Placental epithelial cell (primary cell): ENCODE data around the gene HOXA2. TPM values are rescaled to one million over a fixed set of nuclear protein-coding genes. Genes with fewer than 3 reads are reported as not detected.

Experiments used
- small RNA-seq: library from RNA; depleted of rRNA; stranded (forward); fragments of <200 nt; gene quantifications from one replicate; pipeline ENCODE3, GENCODE V24; 2012
- total RNA-seq: library from RNA; depleted of rRNA; stranded (reverse); fragments of >200 nt; gene quantifications from 2 replicates; pipeline ENCODE4 v1.2.3, GENCODE V29; 2012

The HOXA2 gene
- 0.65 and 4.7 TPM in 2 replicates for total RNA-seq

DNA sequence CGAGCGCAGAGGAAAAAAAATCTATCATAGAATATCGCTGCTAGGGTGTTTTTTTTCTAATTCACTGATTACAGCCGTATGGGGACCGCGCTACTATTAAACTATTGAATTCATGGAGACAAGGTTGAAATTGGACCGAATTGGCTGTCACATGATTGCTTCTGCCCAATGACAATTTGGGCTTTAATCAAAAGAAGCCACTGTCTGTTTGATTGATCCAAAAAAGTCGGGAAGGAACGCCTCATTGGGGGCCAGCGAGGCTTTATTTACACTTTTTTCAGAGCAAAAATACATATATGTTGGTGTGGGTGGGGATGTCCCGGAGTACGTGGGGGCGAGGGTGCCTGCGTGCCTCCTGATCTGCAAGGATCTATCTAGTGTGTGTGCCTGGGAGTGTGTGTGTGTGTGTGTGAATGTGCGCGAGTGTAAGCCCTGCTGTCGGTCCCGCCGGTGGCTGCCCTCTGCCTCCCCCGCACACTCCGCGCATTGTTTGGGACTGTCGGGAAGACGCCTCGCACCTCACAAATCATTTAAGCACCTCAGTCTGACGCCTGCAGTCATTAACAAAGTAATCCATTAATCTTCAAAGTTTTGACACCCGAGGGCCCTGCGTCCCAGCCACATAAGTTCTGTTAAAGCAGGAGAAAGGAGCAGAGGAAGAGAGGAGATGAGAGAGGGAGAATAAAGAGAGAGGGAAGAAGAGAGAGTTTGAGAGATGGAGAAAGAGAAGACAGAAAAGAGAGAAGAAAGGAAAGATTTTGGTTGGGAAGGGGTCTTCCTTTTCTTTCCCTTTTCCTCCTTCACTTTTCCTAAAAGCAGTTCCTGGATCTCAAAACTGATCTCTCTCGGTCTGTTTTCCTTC is at the start of gene HOXA2:
Gene HOXA2, minus strand, starts transcription at position 103 of the 862 bp plus-strand sequence. CDS start 183 bp downstream, outside the sequence.

DNA sequence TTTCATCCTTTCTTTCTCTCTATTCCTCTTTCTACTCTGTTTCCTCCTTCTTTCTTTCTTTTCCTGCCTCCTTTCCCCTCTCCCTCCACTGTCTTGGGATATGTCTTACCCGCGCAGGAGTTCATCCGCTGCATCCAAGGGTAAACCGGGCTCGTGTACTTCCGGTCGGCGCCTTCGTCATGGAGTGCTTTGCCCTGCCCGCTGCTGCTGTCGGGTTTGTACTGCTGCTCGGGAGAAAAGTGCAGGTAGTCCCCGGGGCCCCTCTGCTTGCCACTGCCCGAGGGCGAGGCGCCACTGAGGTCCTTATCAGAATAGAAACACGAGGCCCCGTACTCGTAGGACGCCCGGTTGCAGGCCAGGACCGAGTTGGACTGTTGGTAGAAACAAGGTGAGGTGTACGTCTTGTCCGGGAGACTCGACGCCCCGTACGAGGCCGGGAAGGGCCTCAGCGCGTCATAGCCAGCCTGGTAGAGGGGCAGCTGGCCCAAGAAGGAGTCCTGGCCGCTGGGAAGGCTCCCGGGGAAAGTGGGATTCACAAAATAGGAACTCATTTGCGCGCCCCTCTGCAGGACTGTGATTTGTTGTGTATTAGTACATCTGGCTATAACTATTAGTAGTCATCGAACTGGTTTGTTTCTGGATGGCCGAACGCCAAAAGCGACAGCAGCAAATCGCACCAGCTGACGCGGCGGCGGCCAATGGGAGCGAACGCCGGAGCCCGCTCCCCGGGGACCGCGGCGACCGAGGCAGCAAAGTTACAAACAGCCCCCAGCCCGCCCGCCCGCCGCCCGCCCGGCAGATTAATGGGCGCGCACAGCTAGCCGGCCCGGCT is 44.9 kb upstream of the HOXA2 start, which contains the start of gene HOXA6:
Gene HOXA6, minus strand, starts transcription at position 576 of the 832 bp plus-strand sequence. Its CDS starts 25 bp downstream, at position 551.

DNA sequence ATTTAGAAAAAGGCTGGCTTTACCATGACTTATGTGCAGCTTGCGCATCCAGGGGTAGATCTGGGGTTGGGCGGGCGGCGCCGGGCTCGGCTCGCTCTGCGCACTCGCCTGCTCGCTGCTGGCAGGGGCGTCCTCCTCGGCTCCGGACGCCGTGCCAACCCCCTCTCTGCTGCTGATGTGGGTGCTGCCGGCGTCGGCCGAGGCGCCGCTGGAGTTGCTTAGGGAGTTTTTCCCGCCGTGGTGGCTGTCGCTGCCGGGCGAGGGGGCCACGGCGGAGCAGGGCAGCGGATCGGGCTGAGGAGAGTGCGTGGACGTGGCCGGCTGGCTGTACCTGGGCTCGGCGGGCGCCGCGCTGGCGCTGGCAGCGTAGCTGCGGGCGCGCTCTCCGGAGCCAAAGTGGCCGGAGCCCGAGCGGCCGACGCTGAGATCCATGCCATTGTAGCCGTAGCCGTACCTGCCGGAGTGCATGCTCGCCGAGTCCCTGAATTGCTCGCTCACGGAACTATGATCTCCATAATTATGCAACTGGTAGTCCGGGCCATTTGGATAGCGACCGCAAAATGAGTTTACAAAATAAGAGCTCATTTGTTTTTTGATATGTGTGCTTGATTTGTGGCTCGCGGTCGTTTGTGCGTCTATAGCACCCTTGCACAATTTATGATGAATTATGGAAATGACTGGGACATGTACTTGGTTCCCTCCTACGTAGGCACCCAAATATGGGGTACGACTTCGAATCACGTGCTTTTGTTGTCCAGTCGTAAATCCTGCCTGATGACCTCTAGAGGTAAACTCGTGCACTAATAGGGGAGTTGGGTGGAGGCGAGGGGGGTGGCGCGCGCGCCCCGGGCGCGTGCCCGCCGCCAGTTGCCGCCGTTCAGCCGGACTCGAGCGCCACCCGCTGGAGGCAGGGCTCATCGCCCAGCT is 40.8 kb upstream of the HOXA2 start, which contains the start of gene HOXA5:
Gene HOXA5, minus strand, starts transcription at position 659 of the 927 bp plus-strand sequence. Its CDS starts 74 bp downstream, at position 585.

DNA sequence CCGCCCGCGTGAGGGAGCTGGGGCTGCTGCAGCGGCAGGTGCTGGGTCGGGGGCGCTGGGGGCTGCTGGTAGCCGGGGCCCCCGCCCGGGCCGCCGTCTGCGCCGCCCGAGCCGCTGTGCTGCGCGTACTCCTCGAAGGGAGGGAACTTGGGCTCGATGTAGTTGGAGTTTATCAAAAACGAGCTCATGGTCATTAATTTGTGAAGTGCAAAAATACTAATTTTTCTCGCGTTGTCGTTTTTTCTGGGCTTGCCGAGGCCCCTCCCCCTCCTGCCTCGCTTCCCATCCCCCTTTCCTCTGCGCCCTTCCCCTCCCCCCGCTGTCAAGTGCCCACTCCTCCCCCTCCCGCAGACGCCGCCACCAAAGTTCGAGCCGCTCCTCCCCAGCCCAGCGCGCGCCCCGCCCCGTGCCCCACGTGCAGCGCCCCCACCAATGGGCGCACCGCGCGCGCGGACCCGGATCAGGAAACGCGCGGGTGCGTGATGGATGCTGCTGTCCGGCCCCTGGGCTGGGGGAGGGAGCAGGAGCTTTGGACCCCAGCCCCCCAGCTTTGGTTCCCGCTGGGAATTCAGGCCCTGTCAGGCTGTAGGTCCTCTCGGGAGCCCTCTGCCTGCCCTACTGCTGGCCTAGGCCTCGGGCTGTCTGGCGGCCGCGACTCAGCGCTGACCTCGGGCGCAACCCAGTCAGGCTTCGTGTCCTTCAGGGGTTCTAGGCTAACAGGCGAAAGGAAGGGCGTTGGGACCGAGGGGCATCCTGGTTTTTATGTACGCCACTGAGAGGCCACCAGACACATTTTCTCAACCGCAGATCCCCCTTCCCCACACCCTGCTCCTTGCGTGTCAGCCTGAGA is 28.3 kb upstream of the HOXA2 start, which contains the start of gene HOXA4:
Gene HOXA4, minus strand, starts transcription at position 218 of the 850 bp plus-strand sequence. Its CDS starts 24 bp downstream, at position 194.

DNA sequence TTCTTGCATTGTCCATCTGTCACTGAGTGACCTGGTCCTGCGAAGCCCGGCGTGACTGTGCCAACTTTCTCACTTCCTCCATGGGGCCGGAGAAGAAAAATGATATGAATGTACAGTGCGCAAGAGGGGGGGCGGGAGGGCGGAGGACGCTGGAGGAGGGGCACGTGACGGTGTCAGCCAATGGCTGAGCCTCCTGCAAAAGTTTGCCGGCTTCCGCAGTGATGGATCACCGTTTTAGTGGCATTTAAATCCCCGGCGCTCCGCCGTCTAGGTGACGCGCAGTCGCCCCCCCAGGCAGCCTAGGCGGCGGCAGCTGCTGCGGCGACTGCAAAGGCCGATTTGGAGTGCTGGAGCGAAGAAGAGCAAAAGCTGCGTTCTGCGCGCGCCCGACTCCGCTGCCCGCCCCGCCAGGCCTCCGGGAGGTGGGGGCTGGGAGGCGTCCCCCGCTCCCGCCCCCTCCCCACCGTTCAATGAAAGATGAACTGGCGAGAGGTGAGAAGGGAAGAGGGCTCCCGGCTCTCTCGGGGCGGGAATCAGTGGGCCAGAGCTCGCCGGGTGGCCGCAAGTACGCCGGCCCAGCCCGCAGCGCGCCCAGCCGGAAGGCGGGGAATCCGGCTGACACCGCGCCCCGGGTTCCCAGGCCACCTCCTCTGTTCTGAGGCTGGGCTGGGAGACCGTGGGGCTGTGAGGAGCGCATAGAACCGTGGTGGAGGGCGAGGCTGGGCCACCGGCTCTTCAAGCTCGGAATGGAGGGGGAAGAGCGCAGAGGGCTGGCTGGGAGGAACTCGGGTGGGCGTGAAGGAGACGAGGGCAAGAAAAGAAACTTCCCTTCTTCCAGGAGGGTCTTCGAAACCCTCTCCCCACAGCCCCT is 6.4 kb downstream of the HOXA2 start, which contains the start of gene HOXA1:
Gene HOXA1, minus strand, starts transcription at position 104 of the 871 bp plus-strand sequence. Its CDS starts 88 bp downstream, at position 16.

Small RNAs within 50 kb of the gene (small RNA-seq; reads per million reads assigned to genes)
- gene AC004080.5: not detected
- not detected for gene RF01977

Other genes starting within 250 kb of the HOXA2 start
- gene SKAP2, start 238.1 kb downstream of the HOXA2 start, total RNA-seq: 8.6 and 10.7 TPM in 2 replicates
- gene HOXA1, start 6.7 kb downstream of the HOXA2 start, total RNA-seq: 1.2 and 1.5 TPM in 2 replicates
- gene HOXA4, start 28.1 kb upstream of the HOXA2 start, total RNA-seq: 0.43 and 1.6 TPM in 2 replicates
- gene HOXA5, start 41.0 kb upstream of the HOXA2 start, total RNA-seq: 0.39 TPM in 1 of 2 replicates, not detected in the other
- gene HOXA6, start 45.1 kb upstream of the HOXA2 start, total RNA-seq: not detected in 2 replicates
- 1.4 and 4.7 TPM in 2 replicates for gene HOXA3, start 49.9 kb upstream of the HOXA2 start, total RNA-seq
- not detected in 2 replicates for gene HOXA7, start 54.0 kb upstream of the HOXA2 start, total RNA-seq
- not detected in 2 replicates for gene HOXA9, start 62.9 kb upstream of the HOXA2 start, total RNA-seq
- 0.39 TPM in 1 of 2 replicates, not detected in the other for gene HOXA10, start 71.6 kb upstream of the HOXA2 start, total RNA-seq
- 0.11 TPM in 1 of 2 replicates, not detected in the other for gene HOXA11, start 82.5 kb upstream of the HOXA2 start, total RNA-seq
- under 0.01 TPM in 1 of 2 replicates, not detected in the other for gene HOXA13, start 97.4 kb upstream of the HOXA2 start, total RNA-seq
- not detected in 2 replicates for gene EVX1, start 140.1 kb upstream of the HOXA2 start, total RNA-seq